ENCODE results near the gene DPM3.
"Not testable (repeated sequence)": the region's sequence is repeated elsewhere in the genome, so short reads cannot be mapped to it uniquely, and the experiment has no call there.

Gene DPM3, protein sequence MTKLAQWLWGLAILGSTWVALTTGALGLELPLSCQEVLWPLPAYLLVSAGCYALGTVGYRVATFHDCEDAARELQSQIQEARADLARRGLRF

DNA sequence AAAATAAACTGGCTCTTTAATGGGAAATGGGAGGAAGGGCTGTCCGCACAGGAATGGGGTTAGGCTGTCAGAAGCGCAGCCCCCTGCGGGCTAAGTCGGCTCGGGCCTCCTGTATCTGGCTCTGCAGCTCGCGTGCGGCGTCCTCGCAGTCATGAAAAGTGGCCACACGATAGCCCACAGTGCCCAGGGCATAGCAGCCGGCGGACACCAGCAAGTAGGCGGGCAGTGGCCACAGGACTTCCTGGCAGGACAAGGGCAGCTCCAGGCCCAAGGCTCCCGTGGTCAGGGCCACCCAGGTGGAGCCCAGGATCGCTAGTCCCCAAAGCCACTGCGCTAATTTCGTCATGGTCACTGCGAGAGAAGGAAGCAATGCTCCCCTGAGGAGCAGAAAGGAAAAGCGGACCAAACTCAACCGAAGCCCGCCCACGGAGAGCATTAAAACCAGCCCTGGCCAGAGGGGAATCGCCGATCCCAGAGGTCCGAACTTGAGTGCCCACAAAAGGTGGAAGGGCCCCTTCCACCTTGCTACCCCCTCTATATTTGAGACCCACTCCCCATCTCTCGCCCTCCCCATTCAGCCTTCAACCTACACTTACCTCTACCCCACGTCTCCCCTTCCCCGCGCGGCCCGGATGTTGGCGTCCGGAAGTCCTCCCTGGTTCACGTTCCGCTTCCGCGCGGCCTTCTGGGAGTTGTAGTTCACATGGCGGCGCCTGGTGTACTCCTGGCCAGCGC, at the start of gene DPM3:
Gene DPM3 (minus strand): TSS at position 637 of the 735 bp plus-strand sequence. CDS start 291 bp downstream, at position 346.
- DNase-seq: peak; percentile 90

DNA sequence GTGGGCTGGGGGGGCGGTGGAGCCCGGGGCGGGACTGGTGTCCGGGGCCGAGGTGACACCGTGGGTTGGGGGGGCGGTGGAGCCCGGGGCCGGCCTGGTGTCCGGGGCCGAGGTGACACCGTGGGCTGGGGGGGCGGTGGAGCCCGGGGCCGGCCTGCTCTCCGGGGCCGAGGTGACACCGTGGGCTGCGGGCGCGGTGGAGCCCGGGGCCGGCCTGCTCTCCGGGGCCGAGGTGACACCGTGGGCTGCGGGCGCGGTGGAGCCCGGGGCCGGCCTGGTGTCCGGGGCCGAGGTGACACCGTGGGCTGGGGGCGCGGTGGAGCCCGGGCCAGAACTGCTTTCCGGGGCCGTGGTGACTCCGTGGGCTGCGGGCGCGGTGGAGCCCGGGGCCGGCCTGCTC, 49.6 kb upstream of the DPM3 start:
- not testable (repeated sequence) for DNase-seq

DNA sequence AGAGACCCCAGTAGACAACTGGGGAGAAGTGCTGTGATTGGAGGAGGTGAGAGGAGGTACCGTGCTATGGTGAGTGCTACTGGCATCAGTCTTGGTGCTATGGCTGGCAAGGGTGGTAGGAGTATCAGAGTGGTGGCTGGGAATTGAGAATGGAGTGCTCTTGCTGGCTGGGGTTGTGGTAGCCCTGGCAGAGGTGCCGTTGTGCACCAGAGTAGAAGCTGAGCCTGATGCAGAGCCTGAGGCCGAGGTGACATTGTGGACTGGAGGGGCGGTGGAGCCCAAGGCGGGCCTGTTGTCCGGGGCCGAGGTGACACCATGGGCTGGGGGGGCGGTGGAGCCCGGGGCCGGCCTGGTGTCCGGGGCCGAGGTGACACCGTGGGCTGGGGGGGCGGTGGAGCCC, 47.9 kb upstream of the DPM3 start:
- DNase-seq: no peak

DNA sequence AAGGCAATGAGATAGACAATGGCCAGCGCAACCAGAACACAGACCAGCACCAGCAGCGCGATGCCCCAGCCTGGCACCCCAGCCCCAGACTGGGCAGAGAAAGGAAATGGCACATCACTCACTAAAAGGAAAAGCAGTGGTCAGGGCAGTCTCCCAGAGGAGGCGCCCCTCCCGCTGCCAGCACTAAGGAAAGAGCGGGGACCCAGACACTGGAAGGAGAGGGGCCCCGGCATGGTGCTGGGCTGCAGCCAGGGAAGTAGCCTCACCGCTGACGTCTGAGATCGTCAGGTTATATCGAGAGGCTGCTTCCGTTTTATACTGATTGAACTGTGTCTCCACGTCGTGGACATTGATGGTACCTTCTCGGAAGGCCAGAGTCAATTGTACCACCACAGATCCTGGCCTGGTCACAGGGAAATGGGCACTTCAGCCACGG, 47.1 kb upstream of the DPM3 start:
- no peak for DNase-seq

DNA sequence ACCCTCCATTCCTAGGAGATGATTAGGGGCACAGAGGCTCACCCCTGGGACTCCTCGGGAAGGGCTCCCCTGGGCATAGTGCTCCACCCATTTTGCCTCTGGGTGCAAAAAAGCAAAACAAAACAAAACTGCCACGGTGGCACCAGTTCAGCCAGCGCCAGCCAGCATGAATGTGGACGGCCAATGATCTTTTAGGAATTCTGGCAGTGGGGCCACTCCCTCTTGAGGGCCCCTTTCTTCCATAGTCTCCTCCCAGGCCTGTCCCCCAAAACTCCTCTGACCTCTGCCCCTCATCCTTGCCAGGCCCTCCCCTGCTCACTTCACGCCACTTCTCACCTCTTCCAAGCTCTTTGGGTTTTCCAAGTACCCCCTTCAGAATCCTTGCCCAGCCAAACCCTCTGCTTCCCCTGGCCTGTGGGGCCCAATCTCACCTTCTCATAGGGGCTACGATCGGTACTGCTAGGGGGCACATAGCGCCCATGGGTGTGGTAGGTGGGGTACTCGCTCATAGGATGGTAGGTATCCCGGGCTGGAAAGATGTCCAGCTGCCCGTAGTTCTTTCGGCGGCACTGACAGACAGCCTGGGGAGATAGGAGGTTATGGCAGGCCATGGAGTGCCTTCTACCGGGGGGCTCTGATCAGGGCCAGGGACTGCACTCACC, 46.6 kb upstream of the DPM3 start:
- no peak for DNase-seq

DNA sequence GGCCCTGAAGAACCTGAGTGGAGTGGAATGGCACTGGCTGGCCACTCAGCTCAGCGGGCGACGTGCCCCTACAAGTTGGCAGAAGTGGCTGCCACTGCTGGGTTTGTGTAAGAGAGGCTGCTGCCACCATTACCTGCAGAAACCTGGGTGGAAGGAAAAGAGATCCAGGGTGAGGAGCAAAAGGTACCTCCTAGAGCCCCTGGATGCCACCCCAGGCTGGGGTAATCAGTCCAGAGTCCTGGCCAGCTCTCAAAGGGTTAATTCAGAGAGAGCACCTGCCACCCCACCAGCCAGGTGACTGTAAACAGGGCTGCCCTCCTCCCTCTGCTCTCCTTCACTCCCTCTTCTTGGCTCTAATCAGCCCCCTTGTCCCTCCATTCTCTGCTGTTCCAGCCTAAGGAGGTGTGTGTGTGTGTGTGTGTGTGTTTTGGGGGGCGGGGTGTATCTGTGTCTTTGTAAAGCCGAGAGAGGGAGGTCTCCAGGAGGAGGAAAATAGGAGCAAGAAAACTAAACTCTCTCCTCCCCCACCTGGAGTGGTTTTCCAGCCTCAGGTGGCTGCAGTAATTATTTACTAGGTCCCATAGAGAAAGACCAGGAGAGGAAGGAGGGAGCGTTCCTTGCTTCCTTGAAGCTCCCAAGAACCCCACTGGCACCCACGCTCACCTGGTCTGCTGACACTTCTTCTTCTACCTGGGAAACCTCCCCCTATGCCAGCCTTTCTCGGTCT, 45.9 kb upstream of the DPM3 start:
- no peak for DNase-seq

DNA sequence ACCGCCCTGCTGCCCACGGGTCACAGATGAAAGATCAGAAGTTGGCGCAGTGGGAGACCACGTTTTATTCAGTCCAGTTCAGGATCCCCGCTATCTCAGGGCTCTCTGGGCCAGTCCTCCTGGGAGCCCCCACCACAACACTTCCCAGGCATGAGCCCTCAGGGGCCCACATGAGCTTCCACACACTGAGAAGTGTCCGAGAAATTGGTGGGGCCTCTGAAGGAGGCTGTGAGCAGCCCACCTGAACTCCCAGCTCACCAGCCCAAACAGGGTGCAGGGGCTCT, 45.4 kb upstream of the DPM3 start:
- DNase-seq: no peak

DNA sequence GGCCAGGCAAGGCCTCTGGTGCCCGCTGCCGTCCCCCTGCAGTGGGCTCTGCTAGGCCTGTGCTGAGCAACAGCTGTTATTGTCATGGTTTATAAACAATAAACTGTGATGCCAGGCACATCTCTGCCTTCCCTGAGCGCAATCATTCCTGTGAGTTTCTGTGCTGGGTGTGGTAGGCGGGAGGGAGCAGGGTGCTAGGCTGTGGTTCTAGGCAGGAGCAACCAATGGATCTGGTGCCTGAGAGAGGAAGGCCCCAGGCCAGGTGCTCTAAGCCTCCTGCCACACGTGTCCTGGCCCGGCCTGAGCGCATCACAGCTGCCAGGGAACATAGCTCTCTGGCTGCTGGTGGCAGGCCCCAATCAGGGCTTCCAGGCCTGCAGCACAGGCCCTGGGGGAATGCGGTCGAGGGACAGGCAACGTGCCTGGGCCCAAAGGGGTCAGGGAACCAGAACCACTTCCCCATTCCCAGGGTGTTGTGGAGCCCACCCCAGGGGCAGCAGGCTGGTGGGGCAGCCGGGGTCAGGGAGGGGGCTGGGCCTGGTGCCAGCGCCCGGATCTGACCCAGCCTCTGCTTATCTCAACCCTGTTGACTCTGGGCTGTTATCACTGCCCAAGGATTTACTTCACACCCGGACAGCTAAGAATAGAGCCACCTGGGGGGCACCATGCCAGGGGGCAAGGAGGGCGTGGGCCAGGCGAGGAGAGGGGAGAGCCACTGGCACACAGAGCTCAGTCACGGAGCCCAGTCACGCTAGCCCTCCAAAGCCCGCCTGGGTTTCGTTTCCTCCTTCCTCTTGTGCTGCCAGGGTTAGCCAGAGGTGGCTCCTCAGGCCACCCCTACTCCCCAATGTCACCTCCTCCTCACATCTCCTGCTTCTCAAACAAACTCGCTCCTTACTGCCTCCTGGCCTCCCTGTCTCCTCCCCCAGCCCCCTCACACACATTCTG, 44.8 kb upstream of the DPM3 start:
- no peak for DNase-seq

DNA sequence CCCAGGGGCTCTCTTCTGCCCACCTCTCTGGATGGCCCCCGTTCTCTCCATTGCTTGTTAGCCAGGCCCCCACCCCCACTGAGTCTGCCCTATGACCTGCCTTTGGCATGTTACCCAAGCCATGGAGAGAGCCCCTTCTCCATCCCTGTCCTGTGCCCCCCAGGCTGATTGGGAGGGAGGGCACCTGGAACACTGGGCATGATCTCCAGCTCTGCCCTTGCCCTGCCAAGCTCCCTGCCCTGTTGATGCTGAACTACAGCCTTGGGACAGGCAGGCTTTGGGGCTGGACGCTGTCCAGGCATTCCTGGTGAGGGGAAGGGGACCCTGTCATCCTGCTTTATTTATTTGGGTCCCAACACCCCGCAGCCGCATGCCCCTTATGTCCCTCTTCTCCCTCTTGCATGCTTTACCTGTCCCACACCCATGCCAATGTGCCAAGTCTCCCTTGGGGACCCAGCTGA, 44.0 kb upstream of the DPM3 start:
- DNase-seq: no peak

DNA sequence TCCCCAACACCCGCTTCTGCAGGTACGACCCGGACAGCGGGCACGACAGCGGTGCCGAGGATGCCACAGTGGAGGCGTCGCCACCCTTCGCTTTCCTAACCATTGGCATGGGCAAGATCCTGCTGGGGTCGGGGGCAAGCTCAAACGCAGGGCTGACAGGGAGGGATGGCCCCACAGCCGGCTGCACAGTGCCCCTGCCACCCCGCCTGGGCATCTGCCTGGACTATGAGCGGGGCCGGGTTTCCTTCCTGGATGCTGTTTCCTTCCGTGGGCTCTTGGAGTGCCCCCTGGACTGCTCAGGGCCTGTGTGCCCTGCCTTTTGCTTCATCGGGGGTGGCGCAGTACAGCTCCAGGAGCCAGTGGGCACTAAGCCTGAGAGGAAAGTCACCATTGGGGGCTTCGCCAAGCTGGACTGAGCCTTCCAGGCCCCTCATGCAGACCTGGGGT, 43.5 kb upstream of the DPM3 start:
- no peak for DNase-seq

DNA sequence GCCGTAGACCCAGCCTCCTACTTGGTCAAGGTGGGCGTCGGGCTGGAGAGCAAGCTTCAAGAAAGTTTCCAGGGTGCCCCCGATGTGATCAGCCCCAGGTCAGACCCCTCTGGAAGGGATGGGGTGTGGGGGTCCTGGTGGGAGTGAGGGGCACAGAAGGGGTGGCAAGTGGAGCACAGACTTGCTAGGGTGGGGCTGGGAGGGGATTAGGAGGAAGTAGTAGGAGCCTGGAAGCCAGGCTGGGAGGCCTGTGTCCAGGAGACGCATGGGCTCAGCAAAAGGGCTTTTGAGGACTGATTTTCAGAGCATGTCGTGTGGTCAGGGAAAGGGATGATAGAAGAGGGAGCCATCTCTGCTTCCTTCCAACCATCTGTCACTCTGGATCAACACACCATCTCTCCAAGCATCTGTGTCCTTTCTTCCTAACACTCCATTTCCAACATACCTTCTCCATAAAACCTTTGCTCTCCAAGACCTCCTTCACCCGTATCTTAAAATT, 41.8 kb upstream of the DPM3 start:
- no peak for DNase-seq

DNA sequence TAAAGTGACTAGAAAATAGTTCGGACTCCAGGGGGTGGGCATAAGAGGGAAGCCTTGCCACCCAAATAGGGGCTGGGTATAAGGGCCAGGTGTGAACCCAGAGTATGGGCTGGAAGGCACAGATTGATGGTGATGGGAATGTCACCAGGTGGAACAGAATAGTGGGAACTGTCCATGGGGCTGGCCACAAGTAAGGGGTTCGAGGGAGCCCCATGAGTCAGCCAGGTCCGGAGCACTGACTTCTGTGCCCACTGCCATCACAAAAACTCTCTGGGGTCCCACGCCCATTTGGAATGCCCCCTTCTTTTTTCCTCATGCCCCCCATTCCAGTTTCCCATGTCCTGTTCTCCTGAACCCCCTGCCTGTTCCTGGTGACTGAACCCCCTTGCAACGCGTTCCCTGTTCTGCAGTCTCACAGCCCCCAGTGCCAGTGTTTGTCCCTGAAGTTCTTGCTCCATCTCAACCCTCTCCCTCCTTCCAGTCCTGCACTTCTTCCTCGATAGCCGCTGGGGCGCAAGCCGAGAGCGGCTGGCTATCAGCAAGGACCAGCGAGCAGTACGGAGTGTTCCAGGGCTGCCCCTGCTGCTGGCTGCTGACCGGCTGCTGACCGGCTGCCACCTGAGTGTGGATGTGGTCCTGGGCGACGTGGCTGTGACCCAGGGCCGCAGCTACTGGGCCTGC, 41.2 kb upstream of the DPM3 start:
- no peak for DNase-seq

DNA sequence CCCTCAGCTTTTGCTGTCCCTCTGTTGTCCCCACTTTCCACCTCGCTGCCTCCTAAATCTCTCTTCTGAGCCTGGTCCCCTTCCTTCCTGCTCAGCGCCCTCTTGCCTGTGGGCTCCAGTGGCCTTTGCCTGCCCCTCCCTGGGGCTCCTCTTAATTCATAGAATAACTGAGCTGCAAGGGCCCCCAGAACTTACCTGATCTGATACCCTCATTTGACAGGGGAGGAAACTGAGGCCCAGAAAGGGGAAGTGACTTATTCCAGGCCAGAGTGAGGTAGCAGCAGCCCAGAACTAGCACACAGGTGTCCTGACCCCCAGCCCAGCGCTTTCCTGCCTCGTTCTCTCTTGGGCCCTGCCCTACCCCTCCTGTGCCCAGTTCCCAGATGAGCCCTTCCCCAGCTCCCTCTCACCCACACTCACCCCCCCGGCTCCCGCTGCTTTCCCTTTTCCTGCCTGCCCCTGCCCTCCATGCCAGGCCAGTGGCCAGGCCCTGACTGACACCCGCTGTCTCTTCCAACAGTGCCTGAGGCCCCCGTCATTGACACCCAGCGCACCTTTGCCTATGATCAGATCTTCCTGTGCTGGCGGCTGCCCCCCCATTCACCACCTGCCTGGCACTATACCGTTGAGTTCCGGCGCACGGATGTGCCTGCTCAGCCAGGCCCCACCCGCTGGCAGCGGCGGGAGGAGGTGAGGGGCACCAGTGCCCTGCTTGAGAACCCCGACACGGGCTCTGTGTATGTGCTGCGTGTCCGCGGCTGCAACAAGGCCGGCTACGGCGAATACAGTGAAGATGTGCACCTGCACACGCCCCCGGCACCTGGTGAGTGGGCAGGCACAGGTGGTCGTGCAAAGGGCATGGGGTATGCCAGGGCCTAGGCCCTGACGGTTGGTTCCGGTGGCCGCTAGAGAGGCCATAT, 39.0 kb upstream of the DPM3 start:
- DNase-seq: no peak

DNA sequence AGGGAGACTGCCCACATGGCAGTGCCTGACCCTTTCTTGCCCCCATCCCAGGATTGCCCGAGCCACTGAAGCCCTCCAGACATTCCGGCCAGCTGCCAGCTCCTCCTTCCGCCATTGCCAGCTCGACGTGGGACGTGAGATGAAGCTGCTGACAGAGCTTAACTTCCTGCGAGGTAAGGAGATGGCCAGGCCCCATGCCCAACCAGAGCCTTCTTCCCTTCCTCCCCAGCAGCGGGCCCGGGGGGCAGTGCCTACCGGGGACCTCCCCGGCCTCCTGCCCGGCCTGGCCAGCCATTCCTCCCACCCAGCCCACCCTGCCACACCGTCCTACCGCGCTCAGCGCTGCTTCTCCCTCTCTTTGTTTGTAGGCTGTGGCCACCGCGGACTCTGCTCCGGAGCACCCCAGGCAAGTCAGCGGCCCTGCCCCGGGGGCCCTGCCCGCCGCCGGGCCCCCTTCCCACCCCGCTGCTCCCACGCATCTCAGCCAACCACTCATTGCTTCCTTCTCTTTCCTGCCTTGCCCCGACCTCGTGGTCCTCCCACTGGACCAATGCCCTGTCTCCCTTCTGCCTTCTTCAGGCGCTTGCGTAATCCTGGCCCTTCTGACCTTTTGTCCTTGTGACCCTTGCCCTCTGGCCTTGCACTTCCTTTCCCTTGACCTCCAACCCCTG, 38.2 kb upstream of the DPM3 start:
- no peak for DNase-seq

DNA sequence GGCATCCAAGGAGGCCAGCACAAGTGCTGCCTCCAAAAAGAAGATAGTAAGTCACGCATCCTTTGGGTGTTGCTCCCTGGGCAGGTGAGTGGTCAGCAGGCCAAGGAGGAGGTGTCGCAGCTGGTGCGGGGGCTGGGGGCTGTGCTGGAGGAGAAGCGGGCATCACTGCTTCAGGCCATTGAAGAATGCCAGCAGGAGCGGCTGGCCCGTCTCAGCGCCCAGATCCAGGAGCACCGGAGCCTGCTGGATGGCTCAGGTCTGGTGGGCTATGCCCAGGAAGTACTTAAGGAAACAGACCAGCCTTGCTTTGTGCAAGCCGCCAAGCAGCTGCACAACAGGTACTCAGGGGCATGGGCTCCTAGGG, 37.6 kb upstream of the DPM3 start:
- no peak for DNase-seq

DNA sequence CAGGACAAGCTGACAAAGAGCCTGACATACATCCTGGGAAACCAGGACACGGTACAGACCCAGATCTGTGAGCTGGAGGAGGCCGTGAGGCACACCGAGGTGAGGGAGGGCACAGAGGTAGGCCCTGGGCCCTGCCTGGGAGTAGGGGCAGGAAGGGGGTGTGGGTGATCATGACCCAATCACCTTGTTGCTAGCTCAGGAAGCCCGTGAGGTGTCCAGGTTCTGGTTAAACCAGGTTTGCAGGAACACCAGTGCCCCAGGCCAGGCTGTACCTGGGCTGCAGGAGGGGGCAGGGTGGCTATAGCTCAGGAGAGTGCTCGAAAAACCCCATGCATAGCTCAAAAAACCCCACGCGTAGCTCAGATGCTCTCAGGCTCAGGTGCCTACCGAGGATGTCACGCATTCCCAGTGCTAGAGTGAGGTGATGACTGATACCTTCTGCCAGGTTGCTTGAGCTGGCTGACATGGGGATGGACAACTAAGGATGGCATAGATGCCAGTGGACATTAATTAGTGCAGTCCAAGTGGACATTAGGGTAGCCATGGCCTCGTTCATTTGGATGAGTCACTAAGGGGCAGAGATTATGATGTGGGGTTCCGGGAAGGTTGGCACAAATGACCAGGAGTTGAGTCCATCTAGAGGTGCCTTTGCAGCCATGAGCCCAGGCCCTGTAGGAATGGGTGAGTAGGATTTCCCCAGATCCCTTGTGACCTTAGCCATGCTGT, 37.0 kb upstream of the DPM3 start:
- no peak for DNase-seq

DNA sequence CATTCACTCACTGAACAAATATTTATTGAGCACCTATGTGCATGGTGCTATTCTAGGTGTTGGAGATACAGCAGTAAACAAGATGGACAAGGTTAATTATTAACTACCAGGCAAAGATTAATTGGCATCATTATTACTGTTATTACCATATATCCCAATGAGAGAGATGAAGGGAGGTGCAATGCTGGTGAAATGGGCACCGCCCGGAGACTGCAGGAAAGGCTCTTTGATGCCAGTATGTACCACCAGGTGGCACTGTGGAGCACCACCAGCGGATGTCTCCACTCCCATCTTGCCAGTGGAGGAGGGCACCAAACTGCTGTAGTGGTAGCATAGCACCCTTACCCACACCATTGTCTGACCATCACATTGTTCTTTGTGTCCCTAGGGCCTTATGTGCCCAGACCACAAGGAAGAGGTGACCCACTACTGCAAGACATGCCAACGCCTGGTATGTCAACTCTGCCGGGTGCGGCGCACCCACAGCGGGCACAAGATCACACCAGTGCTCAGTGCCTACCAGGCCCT, 36.3 kb upstream of the DPM3 start:
- peak; percentile 87 for DNase-seq

DNA sequence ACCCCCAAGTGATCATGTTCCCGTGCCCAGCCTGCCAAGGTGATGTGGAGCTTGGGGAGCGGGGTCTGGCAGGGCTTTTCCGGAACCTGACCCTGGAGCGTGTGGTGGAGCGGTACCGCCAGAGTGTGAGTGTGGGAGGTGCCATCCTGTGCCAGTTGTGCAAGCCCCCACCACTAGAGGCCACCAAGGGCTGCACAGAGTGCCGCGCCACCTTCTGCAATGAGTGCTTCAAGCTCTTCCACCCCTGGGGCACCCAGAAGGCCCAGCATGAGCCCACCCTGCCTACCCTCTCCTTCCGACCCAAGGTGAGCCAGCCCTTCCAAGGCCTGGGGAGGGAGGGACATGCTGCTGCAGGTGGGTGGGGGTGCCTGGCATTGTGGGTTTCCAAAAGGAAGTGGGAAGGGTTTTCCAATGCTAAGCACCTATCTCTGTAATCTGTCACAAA, 35.6 kb upstream of the DPM3 start:
- no peak for DNase-seq

DNA sequence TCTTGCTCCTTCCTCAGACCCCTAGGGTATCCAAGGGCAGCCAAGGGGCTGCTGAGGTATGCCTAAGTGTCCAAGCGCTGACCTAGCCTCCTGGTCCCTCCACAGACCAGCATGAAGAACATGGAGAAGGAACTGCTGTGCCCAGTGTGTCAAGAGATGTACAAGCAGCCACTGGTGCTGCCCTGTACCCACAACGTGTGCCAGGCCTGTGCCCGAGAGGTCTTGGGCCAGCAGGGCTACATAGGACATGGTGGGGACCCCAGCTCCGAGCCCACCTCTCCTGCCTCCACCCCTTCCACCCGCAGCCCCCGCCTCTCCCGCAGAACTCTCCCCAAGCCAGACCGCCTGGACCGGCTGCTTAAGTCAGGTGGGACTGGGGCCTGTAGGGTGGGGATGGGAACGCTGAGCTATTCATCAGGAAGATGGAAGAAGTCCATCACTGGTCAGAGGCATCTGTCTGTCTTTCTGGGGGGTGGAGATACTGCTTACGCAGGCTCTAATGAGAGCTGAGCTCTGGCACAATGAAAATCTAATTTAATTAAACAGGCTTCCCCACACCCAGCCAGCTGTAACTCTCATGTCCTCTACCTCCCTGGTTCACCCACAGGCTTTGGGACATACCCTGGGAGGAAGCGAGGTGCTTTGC, 35.1 kb upstream of the DPM3 start:
- no peak for DNase-seq
